Purkinje cell (primary cell): ENCODE measurements around the gene MTR. TPM values are rescaled to one million over a fixed set of nuclear protein-coding genes. Genes with fewer than 3 reads are reported as not detected.

Source experiments
- polyA plus RNA-seq: library from polyadenylated mRNA; unstranded; fragments of >200 nt; fragmentation: Nextera tagmentation; gene quantifications from 2 replicates; pipeline ENCODE4 v1.2.1, GENCODE V29; 2014

MTR gene
- polyA plus RNA-seq, result 3.5 and 4.2 TPM in 2 replicates

GRCh38 chr1:236795035-236795756 lies at the start of gene MTR:
MTR (plus strand) TSS chr1:236795292; CDS start chr1:236795704, 412 bp downstream.

Other genes starting within 250 kb of the MTR start
- gene HEATR1, start 190.8 kb upstream of the MTR start, polyA plus RNA-seq, result 4.4 and 20.7 TPM in 2 replicates
- gene ACTN2, start 108.8 kb upstream of the MTR start, polyA plus RNA-seq, result 1.0 and 5.0 TPM in 2 replicates
- not detected in 2 replicates for gene MT1HL1, start 209.1 kb downstream of the MTR start, polyA plus RNA-seq
- 31.6 and 33.8 TPM in 2 replicates for gene RYR2, start 246.9 kb downstream of the MTR start, polyA plus RNA-seq